ENCODE data around the gene ZBP1. TPM values are rescaled to one million over a fixed set of nuclear protein-coding genes. Genes with fewer than 3 reads are reported as not detected.

The ZBP1 gene
- total RNA-seq, 1 experiment from 2014 or later = not detected

DNA sequence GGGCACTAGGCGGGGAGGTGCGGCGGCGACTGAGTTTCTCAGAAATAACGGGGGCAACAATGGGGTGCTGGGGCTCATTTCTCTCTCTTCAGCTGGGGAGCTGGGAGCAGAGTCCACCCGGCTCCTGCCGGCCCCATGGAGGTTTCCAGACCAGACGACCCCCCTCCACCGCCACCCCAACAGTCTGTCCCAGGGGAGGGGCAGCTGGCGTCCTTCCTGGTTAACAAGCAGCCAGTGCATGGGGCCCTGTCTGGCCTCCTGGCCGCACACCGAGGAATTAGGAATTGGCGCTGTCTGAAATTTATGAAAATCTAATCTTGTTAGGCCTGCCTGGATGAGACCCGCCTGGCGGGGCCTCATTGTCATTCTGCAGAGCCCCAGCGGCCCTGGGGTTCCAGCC is 47.2 kb upstream of the ZBP1 start:
- Histone ChIP-seq H3K4me3 (ENCODE audit: low read depth, low read length) (no peak overlapping the region), H3K9me3 (no peaks in the 10 kb centered on the region), H3K36me3 (ENCODE audit: control insufficient read depth, insufficient read depth, low read length) (no peaks in the 10 kb centered on the region), H3K27me3 (replicated peaks; ENCODE audit: control insufficient read depth, insufficient read depth, low read length) (no peaks in the 10 kb centered on the region), H3K4me1 (no peaks in the 10 kb centered on the region)
- Mint-ChIP-seq H3K4me3 (ENCODE audit: unreplicated experiment) (no peak overlapping the region), H3K27me3 (ENCODE audit: insufficient read depth, unreplicated experiment) (no peaks in the 10 kb centered on the region), H3K4me1 (ENCODE audit: low read depth, unreplicated experiment) (no peaks in the 10 kb centered on the region), H3K36me3 (ENCODE audit: insufficient read depth, unreplicated experiment) (no peaks in the 10 kb centered on the region), H3K27ac (ENCODE audit: unreplicated experiment) (no peak overlapping the region), H3K9me3 (ENCODE audit: unreplicated experiment) (no peaks in the 10 kb centered on the region)
- BruUV-seq (replicated peaks) = no TSS peak
- TF ChIP-seq, protein P1, sequence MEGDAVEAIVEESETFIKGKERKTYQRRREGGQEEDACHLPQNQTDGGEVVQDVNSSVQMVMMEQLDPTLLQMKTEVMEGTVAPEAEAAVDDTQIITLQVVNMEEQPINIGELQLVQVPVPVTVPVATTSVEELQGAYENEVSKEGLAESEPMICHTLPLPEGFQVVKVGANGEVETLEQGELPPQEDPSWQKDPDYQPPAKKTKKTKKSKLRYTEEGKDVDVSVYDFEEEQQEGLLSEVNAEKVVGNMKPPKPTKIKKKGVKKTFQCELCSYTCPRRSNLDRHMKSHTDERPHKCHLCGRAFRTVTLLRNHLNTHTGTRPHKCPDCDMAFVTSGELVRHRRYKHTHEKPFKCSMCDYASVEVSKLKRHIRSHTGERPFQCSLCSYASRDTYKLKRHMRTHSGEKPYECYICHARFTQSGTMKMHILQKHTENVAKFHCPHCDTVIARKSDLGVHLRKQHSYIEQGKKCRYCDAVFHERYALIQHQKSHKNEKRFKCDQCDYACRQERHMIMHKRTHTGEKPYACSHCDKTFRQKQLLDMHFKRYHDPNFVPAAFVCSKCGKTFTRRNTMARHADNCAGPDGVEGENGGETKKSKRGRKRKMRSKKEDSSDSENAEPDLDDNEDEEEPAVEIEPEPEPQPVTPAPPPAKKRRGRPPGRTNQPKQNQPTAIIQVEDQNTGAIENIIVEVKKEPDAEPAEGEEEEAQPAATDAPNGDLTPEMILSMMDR (IDR thresholded peaks at IDR 0.05; ENCODE audit: insufficient read depth in 1 of 2, low read depth in 1 of 2, low read length in 1 of 2, severe bottlenecking in 1 of 2, unreplicated experiment in 1 of 2) = no peak
- POLR2A ChIA-PET = no interaction called here
- DNase-seq = no peak
- CTCF ChIA-PET = no interaction called here
- intact Hi-C loops (cut with micrococcal nuclease; ENCODE audit: unreplicated experiment) = no loop called here

- POLR2A ChIA-PET = no interaction called here
- Mint-ChIP-seq H3K27ac (ENCODE audit: unreplicated experiment) (no peak overlapping the region), H3K4me1 (ENCODE audit: low read depth, unreplicated experiment) (no peaks in the 10 kb centered on the region), H3K36me3 (ENCODE audit: insufficient read depth, unreplicated experiment) (no peaks in the 10 kb centered on the region), H3K9me3 (ENCODE audit: unreplicated experiment) (no peaks in the 10 kb centered on the region), H3K27me3 (ENCODE audit: insufficient read depth, unreplicated experiment) (no peaks in the 10 kb centered on the region), H3K4me3 (ENCODE audit: unreplicated experiment) (no peak overlapping the region)
- intact Hi-C loops (cut with micrococcal nuclease; ENCODE audit: unreplicated experiment) = no loop called here
- H3K27me3 ChIP-seq (replicated peaks; ENCODE audit: control insufficient read depth, insufficient read depth, low read length) = no peaks in the 10 kb centered on the region
- no TSS peak for BruUV-seq (replicated peaks)
- no peak overlapping the region for H3K4me3 ChIP-seq (ENCODE audit: low read depth, low read length)
- H3K36me3 ChIP-seq (ENCODE audit: control insufficient read depth, insufficient read depth, low read length) = no peaks in the 10 kb centered on the region
- DNase-seq = no peak
- CTCF ChIA-PET = no interaction called here
- H3K9me3 ChIP-seq = no peaks in the 10 kb centered on the region
- H3K4me1 ChIP-seq = no peaks in the 10 kb centered on the region
- TF ChIP-seq, protein P1 (IDR thresholded peaks at IDR 0.05; ENCODE audit: insufficient read depth in 1 of 2, low read depth in 1 of 2, low read length in 1 of 2, severe bottlenecking in 1 of 2, unreplicated experiment in 1 of 2) = no peak
Measured at GRCh38 chr20:57666834-57667157, 46.6 kb upstream of the ZBP1 start.

DNA sequence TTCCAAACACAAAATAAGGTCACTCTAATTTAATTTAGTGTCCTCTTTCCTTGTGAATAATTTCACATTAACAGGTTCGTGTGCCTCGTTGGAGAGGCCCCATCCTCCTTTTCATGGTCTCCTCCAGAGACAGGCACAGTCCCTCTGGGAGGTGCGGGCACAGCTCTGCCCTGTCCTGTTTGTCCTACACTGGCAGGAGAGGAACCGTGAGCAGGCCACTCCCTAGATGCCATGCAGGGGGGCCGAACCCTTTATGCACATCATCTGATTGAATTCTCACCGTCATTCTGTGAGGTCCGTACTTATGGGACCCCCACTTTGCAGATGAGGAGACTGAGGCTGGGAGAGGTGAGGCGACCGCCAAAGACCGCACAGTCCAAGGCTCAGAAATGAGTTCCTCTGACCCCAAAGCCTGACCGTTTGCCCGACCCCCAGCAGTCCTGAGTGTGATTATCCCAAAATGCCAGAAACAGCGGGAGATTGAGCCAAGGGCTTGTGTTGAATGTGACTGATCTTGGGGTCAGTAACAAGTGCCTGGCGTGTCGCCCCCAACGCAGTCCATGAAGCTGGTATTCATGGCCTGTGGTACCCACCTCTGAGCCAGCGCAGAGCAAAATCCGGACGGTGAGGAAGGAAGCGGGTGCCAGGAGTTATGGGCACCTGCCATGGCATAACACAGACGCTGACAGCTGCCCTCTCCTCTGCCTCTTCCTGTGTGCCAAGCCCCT is 46.0 kb upstream of the ZBP1 start:
- Histone ChIP-seq H3K27me3 (replicated peaks; ENCODE audit: control insufficient read depth, insufficient read depth, low read length) (no peaks in the 10 kb centered on the region), H3K9me3 (no peaks in the 10 kb centered on the region), H3K4me1 (no peaks in the 10 kb centered on the region), H3K36me3 (ENCODE audit: control insufficient read depth, insufficient read depth, low read length) (no peaks in the 10 kb centered on the region), H3K4me3 (ENCODE audit: low read depth, low read length) (no peak overlapping the region)
- Mint-ChIP-seq H3K4me3 (ENCODE audit: unreplicated experiment) (no peak overlapping the region), H3K27me3 (ENCODE audit: insufficient read depth, unreplicated experiment) (no peaks in the 10 kb centered on the region), H3K27ac (ENCODE audit: unreplicated experiment) (no peak overlapping the region), H3K4me1 (ENCODE audit: low read depth, unreplicated experiment) (no peaks in the 10 kb centered on the region), H3K9me3 (ENCODE audit: unreplicated experiment) (no peaks in the 10 kb centered on the region), H3K36me3 (ENCODE audit: insufficient read depth, unreplicated experiment) (no peaks in the 10 kb centered on the region)
- BruUV-seq (replicated peaks) = no TSS peak
- TF ChIP-seq, protein P1 (IDR thresholded peaks at IDR 0.05; ENCODE audit: insufficient read depth in 1 of 2, low read depth in 1 of 2, low read length in 1 of 2, severe bottlenecking in 1 of 2, unreplicated experiment in 1 of 2) = no peak
- ChIA-PET CTCF (no interaction called here), POLR2A (no interaction called here)
- intact Hi-C loops (cut with micrococcal nuclease; ENCODE audit: unreplicated experiment) = no loop called here
- DNase-seq = no peak
